ENCODE data around the gene UCP3.

Gene UCP3

DNA sequence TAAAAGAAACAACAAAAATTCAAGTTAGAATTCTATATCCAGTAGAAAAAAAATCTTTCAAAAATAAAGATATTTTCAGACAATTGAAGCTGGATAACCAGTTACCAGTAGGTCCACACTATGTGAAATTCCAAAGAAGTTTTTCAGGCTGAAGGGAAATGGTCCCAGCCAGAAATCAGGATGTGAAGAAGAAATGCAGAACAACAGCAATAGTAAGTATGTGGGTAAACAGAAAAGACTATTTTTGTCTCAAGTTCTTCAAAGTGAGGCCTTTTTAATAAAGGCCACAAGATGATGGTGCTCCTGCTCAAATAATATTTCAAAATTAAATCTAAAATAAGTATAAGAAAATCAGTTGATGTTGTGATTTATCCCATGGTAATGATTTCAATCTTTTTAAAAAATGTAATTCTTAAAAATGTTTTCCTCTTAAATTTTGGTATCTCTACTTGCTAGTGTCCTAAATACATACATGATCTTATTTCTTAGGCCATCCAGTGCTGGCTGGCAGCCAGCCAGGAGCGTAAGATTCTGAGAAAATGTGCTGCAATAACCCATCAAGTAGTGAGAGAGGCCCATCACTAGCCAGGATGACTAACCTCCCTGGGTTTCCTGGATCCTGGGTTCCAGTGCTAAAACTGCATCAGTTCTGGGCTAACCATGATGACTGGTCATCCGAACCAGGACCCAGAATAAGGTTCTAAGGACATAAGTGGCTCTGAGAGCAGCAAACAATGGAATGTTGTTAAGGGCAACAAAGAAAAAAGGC lies 15.6 kb upstream of the UCP3 start:
- DNase-seq (ENCODE audit: low read depth in 2 of 2) = peak; percentile 93 to 94
- no peak overlapping the region for H3K4me3 ChIP-seq (replicated peaks in 1 of 2; ENCODE audit: low read depth in 2 of 2, low read length in 2 of 2)
- TF ChIP-seq, protein P1, sequence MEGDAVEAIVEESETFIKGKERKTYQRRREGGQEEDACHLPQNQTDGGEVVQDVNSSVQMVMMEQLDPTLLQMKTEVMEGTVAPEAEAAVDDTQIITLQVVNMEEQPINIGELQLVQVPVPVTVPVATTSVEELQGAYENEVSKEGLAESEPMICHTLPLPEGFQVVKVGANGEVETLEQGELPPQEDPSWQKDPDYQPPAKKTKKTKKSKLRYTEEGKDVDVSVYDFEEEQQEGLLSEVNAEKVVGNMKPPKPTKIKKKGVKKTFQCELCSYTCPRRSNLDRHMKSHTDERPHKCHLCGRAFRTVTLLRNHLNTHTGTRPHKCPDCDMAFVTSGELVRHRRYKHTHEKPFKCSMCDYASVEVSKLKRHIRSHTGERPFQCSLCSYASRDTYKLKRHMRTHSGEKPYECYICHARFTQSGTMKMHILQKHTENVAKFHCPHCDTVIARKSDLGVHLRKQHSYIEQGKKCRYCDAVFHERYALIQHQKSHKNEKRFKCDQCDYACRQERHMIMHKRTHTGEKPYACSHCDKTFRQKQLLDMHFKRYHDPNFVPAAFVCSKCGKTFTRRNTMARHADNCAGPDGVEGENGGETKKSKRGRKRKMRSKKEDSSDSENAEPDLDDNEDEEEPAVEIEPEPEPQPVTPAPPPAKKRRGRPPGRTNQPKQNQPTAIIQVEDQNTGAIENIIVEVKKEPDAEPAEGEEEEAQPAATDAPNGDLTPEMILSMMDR (IDR thresholded peaks at IDR 0.05; ENCODE audit: low read depth, low read length) = no peak

DNA sequence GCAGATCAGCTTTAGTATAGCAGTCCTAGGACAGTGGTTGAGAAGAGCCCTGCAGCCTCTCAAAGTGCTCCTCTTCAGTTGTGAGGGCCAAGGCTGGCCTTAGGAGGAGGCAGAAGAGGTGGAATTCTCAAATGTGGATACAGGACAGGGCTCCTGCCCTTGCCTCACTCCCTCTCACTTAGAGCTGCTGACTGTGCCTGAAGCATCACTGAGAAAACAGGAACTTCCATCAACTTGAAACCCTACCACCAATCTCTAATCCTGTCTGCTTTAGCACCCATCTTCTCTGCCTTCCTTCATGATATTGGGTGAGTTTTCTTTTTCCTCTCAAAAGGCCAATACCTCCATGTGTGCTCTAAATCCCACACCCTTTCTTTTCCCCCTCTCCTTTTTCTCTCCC lies 14.4 kb upstream of the UCP3 start:
- TF ChIP-seq, protein P1 (IDR thresholded peaks at IDR 0.05; ENCODE audit: low read depth, low read length) = no peak
- no peak for DNase-seq (ENCODE audit: low read depth in 2 of 2)
- no peak overlapping the region for H3K4me3 ChIP-seq (replicated peaks in 1 of 2; ENCODE audit: low read depth in 2 of 2, low read length in 2 of 2)

DNA sequence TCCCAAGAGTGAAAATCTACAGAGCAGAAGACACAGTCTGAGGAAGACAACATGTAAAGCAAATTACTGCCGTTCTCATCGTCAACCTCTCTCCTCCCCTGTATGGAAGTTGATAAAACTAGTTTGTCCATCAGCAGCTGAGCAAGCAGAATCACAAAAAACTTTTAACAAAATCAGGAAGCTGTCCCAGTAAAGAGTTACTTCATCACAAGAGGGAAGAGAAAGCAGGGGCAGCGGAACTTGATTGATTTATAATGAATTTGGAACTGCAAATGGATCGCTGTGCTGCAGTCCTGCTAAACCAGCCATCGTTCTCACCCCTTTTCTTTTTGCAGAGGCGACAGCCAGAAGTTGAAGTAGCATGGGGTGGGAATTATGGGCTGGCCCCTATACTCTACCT lies 13.7 kb upstream of the UCP3 start:
- TF ChIP-seq, protein P1 (IDR thresholded peaks at IDR 0.05; ENCODE audit: low read depth, low read length) = no peak
- no peak overlapping the region for H3K4me3 ChIP-seq (replicated peaks in 1 of 2; ENCODE audit: low read depth in 2 of 2, low read length in 2 of 2)
- DNase-seq (ENCODE audit: low read depth in 2 of 2) = no peak

DNA sequence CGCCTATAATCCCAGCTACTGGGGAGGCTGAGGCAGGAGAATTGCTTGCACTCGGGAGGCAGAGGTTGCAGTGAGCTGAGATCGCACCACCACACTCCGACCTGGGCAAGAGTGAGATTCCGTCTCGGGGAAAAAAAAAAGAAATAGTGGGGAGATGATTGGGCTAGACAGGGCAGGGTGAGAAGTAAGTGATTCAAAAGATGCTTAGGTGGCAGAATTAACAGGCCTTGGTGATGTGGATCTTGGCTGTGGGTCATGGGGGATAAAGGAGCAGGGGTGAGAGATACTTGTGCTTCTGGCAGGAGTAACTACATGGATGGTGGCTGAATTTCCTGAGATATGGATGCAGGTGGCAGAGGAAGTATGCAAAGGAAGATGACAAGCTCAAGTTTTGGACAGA lies 13.1 kb upstream of the UCP3 start:
- DNase-seq (ENCODE audit: low read depth in 2 of 2) = no peak
- H3K4me3 ChIP-seq (replicated peaks in 1 of 2; ENCODE audit: low read depth in 2 of 2, low read length in 2 of 2) = no peak overlapping the region
- TF ChIP-seq, protein P1 (IDR thresholded peaks at IDR 0.05; ENCODE audit: low read depth, low read length) = no peak

DNA sequence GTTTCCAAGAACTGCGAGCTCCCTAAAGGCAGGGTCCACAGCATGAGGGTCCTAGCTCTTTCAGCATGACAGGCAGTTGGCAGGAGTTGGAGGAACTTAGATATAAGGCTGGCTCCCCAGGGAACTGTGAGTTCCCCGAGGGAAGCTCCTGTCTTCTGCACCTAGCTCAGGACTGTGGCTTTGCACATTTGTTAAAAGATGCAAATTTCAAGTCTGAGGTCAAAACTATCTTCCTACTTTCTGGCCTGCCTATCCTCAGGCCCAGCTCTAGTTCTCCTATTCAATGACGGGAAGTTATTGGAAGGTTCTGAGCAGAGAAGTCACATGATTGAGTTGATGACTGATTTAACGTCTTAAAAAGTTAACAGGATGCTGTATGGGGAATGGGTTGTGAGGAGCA lies 11.7 kb upstream of the UCP3 start:
- H3K4me3 ChIP-seq (replicated peaks in 1 of 2; ENCODE audit: low read depth in 2 of 2, low read length in 2 of 2) = no peak overlapping the region
- TF ChIP-seq, protein P1 (IDR thresholded peaks at IDR 0.05; ENCODE audit: low read depth, low read length) = no peak

DNA sequence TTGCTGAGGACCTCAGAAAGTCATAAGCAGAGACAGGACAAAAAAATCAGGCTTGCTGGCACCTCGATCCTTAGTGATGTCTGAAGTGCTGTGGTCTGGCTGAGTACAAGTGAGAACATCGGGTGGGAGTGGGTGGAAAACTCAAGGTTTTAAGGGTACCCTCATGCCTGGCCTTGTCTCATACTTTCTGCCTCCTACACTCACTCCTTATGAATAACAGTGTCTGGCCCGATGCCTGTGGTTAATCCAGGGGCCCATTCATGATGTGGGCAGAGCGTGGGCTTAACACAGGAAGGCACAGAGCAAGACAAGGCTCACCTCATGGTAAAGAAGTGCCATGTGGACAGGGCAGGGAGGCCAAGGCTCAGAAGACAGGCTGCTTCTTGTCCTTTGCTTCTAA lies 11.0 kb upstream of the UCP3 start:
- TF ChIP-seq, protein P1 (IDR thresholded peaks at IDR 0.05; ENCODE audit: low read depth, low read length) = no peak
- H3K4me3 ChIP-seq (replicated peaks in 1 of 2; ENCODE audit: low read depth in 2 of 2, low read length in 2 of 2) = no peak overlapping the region
- peak in 1 of 2 donors; percentile 29 for DNase-seq (ENCODE audit: low read depth in 2 of 2)

More for the DNA sequence above, 11.7 kb upstream of the UCP3 start:
- no peak for DNase-seq (ENCODE audit: low read depth in 2 of 2)
